BJ (cell line): Measurements from ENCODE around the gene RALGAPA2. TPM values are rescaled to one million over a fixed set of nuclear protein-coding genes. Genes with fewer than 3 reads are reported as not detected.

ENCODE experiments used
- CTCF ChIA-PET: fragments of 350-600 bp; formaldehyde crosslinking; extraction: SDS; loops from one replicate; lab custom pipeline; 2021; ENCODE audit warnings: antibody characterized with exemption, inconsistent platforms; lab: Yijun Ruan, JAX
- POLR2A ChIA-PET: fragments of 300-600 bp; sonication (Branson Sonifier 250); formaldehyde crosslinking; extraction: SDS; loops from one replicate; lab custom pipeline; 2021; ENCODE audit warnings: antibody characterized with exemption; lab: Charles Lee
- DNase-seq: peaks from one replicate; pipeline ENCODE4 v3.0.0-alpha.2; 2011; ENCODE audit warnings: low read depth
- H3K27me3 ChIP-seq: 2 replicates; pipeline ENCODE4 v1.6.0; 2011; ENCODE audit warnings: low read length; ENCODE audit not compliant: control insufficient read depth, insufficient read depth
- H3K36me3 ChIP-seq: 2 replicates; pipeline ENCODE4 v1.5.1; 2011; ENCODE audit warnings: low read length; ENCODE audit not compliant: control insufficient read depth, insufficient read depth
- H3K4me3 ChIP-seq: 2 replicates; pipeline ENCODE4 v1.5.1; 2011; ENCODE audit warnings: low read depth, mild to moderate bottlenecking, control low read depth, low read length
- CTCF ChIP-seq: IDR thresholded peaks from 2 replicates; pipeline ENCODE4 v1.5.1; 2011; ENCODE audit warnings: low read depth, mild to moderate bottlenecking, control low read depth, inconsistent platforms, low read length, moderate library complexity; ENCODE audit not compliant: insufficient read depth
- polyA plus RNA-seq: library from polyadenylated mRNA; depleted of rRNA; stranded (reverse); fragments of >200 nt; gene quantifications from 2 replicates; pipeline ENCODE4 v1.2.3, GENCODE V29; 2011

Gene RALGAPA2
- polyA plus RNA-seq, 1 experiment, result 1.4 TPM

- no peak for TF ChIP-seq CTCF
- no peak for DNase-seq
Measured at GRCh38 chr20:20611167-20611566, 101.3 kb downstream of the RALGAPA2 start.

GRCh38 chr20:20609522-20609921, 102.9 kb downstream of the RALGAPA2 start:
- no peaks in the 10 kb centered on the region for H3K27me3 ChIP-seq
- H3K4me3 ChIP-seq, result no peak overlapping the region
- ChIA-PET POLR2A (no interaction called here), CTCF (interaction anchor here (0.7 to 1.5 kb wide), 3 partner anchors 13 to 610 kb away, joined by 3 to 9 read pairs (median 3); no protein-coding TSS in a partner anchor)
- no peak for DNase-seq
- H3K36me3 ChIP-seq, result no peaks in the 10 kb centered on the region; the same call in 1 of the 2 replicates
- no peak for TF ChIP-seq CTCF

More at GRCh38 chr20:20611167-20611566, 101.3 kb downstream of the RALGAPA2 start:
- CTCF ChIA-PET, result interaction anchor here (0.6 to 1.7 kb wide), 3 partner anchors 10 to 1035 kb away, joined by 3 to 6 read pairs (median 5); no protein-coding TSS in a partner anchor
- Histone ChIP-seq H3K36me3 (no peaks in the 10 kb centered on the region; the same call in 1 of the 2 replicates), H3K4me3 (no peak overlapping the region), H3K27me3 (no peaks in the 10 kb centered on the region)
- POLR2A ChIA-PET, result no interaction called here

- H3K36me3 ChIP-seq, result no peaks in the 10 kb centered on the region; the same call in 1 of the 2 replicates
- no peaks in the 10 kb centered on the region for H3K27me3 ChIP-seq
- no peak for TF ChIP-seq CTCF
- no peak for DNase-seq
- POLR2A ChIA-PET, result no interaction called here
- CTCF ChIA-PET, result interaction anchor here (0.7 to 1.5 kb wide), 3 partner anchors 12 to 611 kb away, joined by 3 to 9 read pairs (median 3); no protein-coding TSS in a partner anchor
- H3K4me3 ChIP-seq, result no peak overlapping the region
Measured at GRCh38 chr20:20608641-20609040, 103.8 kb downstream of the RALGAPA2 start.

DNA sequence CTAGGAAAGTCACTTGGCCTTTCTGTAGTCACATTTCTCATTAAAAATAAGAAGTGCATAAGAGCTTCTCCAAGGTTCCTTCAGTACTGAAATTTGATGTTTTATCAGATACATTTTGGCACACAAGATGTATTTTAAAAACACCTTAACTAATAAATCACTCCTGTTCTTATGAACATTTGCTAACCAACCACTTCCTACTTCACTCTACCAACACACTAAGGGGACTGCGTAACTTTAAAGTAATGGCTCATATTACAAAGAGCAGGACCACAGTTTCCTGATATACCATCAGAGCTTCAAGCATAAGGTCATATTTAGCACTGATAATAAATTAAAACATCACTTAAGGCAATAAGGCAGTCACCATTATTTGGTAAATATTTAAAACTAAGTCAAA, 104.4 kb downstream of the RALGAPA2 start:
- DNase-seq, result no peak
- no peak for TF ChIP-seq CTCF
- H3K36me3 ChIP-seq, result no peaks in the 10 kb centered on the region; the same call in 1 of the 2 replicates
- ChIA-PET CTCF (interaction anchor here (1.2 to 1.5 kb wide), 2 partner anchors 14 to 15 kb away, joined by 3 to 9 read pairs; no protein-coding TSS in a partner anchor), POLR2A (no interaction called here)
- H3K27me3 ChIP-seq, result no peaks in the 10 kb centered on the region
- no peak overlapping the region for H3K4me3 ChIP-seq

DNA sequence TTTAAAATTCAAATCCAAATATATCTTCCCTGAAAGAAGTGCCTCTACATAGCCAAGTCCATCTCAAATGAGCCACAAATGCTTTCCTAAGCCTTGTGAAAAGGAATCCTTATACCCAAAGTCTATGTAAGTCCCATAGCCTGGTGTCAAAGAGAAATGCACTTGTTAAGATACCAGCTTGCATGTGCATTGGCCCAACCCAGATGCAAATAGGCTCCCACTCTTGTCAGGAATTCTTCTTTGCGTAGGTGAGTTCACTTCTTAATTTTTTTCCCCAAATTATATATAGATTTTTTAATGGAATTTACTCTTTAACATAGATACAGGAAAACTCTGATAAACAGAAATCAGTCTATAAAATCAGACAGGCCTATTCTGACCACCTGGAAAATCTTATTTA, 105.6 kb downstream of the RALGAPA2 start:
- H3K4me3 ChIP-seq, result no peak overlapping the region
- POLR2A ChIA-PET, result no interaction called here
- no peaks in the 10 kb centered on the region for H3K27me3 ChIP-seq
- TF ChIP-seq CTCF, result no peak
- CTCF ChIA-PET, result interaction anchor here (1.2 kb wide), 1 partner anchor 13 kb away, joined by 3 read pairs; no protein-coding TSS in a partner anchor
- no peaks in the 10 kb centered on the region; the same call in 1 of the 2 replicates for H3K36me3 ChIP-seq
- DNase-seq, result no peak
